HCT116 (cell line): ENCODE results near the gene IL17RD. TPM values are rescaled to one million over a fixed set of nuclear protein-coding genes. Genes with fewer than 3 reads are reported as not detected.
A peak's percentile ranks its signal among the peaks of the same experiment; 100 is the strongest.

Experiments used
- ATAC-seq: fragments of 200-7000 bp; cut with Tn5 transposase; 2 replicates; pipeline ENCODE4 v1.9.1; 2020; ENCODE audit warnings: mild to moderate bottlenecking, moderate library complexity
- BruUV-seq: library from RNA; stranded (reverse); fragments of 400-500 nt; replicated peaks from 2 replicates; lab custom pipeline; 2021; lab: Mats Ljungman, UMichigan
- CTCF ChIA-PET: fragments of 300-600 bp; sonication (Branson Sonifier 250); formaldehyde crosslinking; loops from one replicate; lab custom pipeline; 2021; ENCODE audit warnings: antibody characterized with exemption; lab: Charles Lee
- POLR2A ChIA-PET: fragments of 300-600, 350-600 bp; sonication (Branson Sonifier 250); formaldehyde crosslinking; loops from one replicate; lab custom pipeline; 2021; ENCODE audit warnings: antibody characterized with exemption; lab: Charles Lee
- RAD21 ChIA-PET, 2 experiments: fragments of 300-600 bp; sonication (Branson Sonifier 250); formaldehyde crosslinking; loops; one replicate each; lab custom pipeline; 2023; ENCODE audit warnings: low total read pairs in 2 of 2; ENCODE audit not compliant: uncharacterized antibody in 2 of 2, unreplicated experiment in 2 of 2, low non-redundant PET in 1 of 2; lab: Charles Lee
- DNase-seq: peaks from one replicate; pipeline ENCODE4 v3.0.0-alpha.2; 2010; ENCODE audit warnings: low read depth, low spot score
- H2AFZ ChIP-seq: fragments of 200-600 bp; shearing (Covaris generic), sonication (generic); 2 replicates; pipeline ENCODE4 v1.6.1; 2017; ENCODE audit warnings: low read depth, mixed run types, mixed read lengths, antibody characterized with exemption, low read length; ENCODE audit not compliant: poor library complexity, severe bottlenecking
- H3K27ac ChIP-seq: 2 replicates; pipeline ENCODE4 v1.5.1; 2012; ENCODE audit warnings: low read depth, low read length
- H3K27me3 ChIP-seq: fragments of 200-600 bp; sonication (generic); 2 replicates; pipeline ENCODE4 v1.6.1; 2016; ENCODE audit warnings: mixed run types, low read length, mixed read lengths; ENCODE audit not compliant: insufficient read depth
- H3K36me3 ChIP-seq, 2 experiments: fragments of 200-500 bp in 1 of 2; fragments of 200-600 bp in 1 of 2; sonication (Bioruptor generic) in 1 of 2; sonication (generic) in 1 of 2; 2 replicates each; pipeline versions ENCODE4 v1.5.1 to v1.6.1; 2014 to 2016; ENCODE audit warnings: low read length in 2 of 2, inconsistent platforms in 1 of 2, mixed read lengths in 1 of 2, mixed run types in 1 of 2; ENCODE audit not compliant: insufficient read depth in 2 of 2, control insufficient read depth in 1 of 2
- H3K4me1 ChIP-seq, 2 experiments: fragments of 200-600 bp in 1 of 2; sonication (generic) in 1 of 2; 2 replicates each; pipeline versions ENCODE4 v1.5.1 to v1.6.1; 2012 to 2017; ENCODE audit warnings: low read length in 2 of 2, inconsistent platforms in 1 of 2, mild to moderate bottlenecking in 1 of 2, mixed read lengths in 1 of 2, mixed run types in 1 of 2, moderate library complexity in 1 of 2; ENCODE audit not compliant: insufficient read depth in 2 of 2, control insufficient read depth in 1 of 2
- H3K4me2 ChIP-seq: fragments of 200-600 bp; sonication (generic); 2 replicates; pipeline ENCODE4 v1.6.1; 2017; ENCODE audit warnings: mixed run types, low read length, mixed read lengths
- H3K4me3 ChIP-seq, 2 experiments: fragments of 200-600 bp in 1 of 2; sonication (generic) in 1 of 2; replicated peaks in 1 of 2; 2 replicates each; pipeline ENCODE4 v1.5.1; 2011 to 2016; ENCODE audit warnings: low read length in 2 of 2, control low read depth in 1 of 2, low read depth in 1 of 2, mild to moderate bottlenecking in 1 of 2, mixed read lengths in 1 of 2, mixed run types in 1 of 2
- H3K79me2 ChIP-seq: fragments of 200-600 bp; sonication (generic); 2 replicates; pipeline ENCODE4 v1.6.1; 2017; ENCODE audit warnings: mild to moderate bottlenecking, mixed run types, low read length, moderate library complexity, mixed read lengths; ENCODE audit not compliant: insufficient read depth
- H3K9ac ChIP-seq: fragments of 200-600 bp; sonication (generic); 2 replicates; pipeline ENCODE4 v1.6.1; 2016; ENCODE audit warnings: low read length, mixed read lengths
- H3K9me2 ChIP-seq: fragments of 200-600 bp; sonication (generic), shearing (Covaris generic); 2 replicates; pipeline ENCODE4 v1.6.1; 2017; ENCODE audit warnings: mixed run types, mild to moderate bottlenecking, moderate library complexity; ENCODE audit not compliant: insufficient read depth
- H3K9me3 ChIP-seq, 2 experiments: fragments of 200-500 bp in 1 of 2; fragments of 200-600 bp in 1 of 2; sonication (Bioruptor generic) in 1 of 2; sonication (generic) in 1 of 2; 2 replicates each; pipeline ENCODE4 v1.6.1; 2014 to 2017; ENCODE audit warnings: low read length in 2 of 2, mixed read lengths in 2 of 2, inconsistent platforms in 1 of 2, low read depth in 1 of 2, mild to moderate bottlenecking in 1 of 2, mixed run types in 1 of 2, moderate library complexity in 1 of 2; ENCODE audit not compliant: control insufficient read depth in 1 of 2, insufficient read depth in 1 of 2
- H4K20me1 ChIP-seq: fragments of 200-600 bp; sonication (generic), shearing (Covaris generic); 2 replicates; pipeline ENCODE4 v1.6.1; 2017; ENCODE audit warnings: mixed run types, mild to moderate bottlenecking, moderate library complexity; ENCODE audit not compliant: insufficient read depth
- CBX3 ChIP-seq: IDR thresholded peaks from 2 replicates; pipeline ENCODE4 v1.6.1; 2012; ENCODE audit warnings: low read depth
- CEBPB ChIP-seq: IDR thresholded peaks from 2 replicates; pipeline ENCODE4 v1.6.1; 2012; ENCODE audit warnings: low read depth
- ELF1 ChIP-seq: IDR thresholded peaks from 2 replicates; pipeline ENCODE4 v1.6.1; 2012; ENCODE audit warnings: low read depth, borderline replicate concordance
- EZH2 ChIP-seq: fragments of 200-600 bp; sonication (generic); IDR thresholded peaks from 2 replicates; pipeline ENCODE4 v1.6.1; 2017; ENCODE audit warnings: antibody characterized with exemption, mixed run types
- FOSL1 ChIP-seq: IDR thresholded peaks from 2 replicates; pipeline ENCODE4 v1.6.1; 2012; ENCODE audit warnings: low read depth
- JUND ChIP-seq: IDR thresholded peaks from 2 replicates; pipeline ENCODE4 v1.6.1; 2012
- POLR2A ChIP-seq: IDR thresholded peaks from 2 replicates; pipeline ENCODE4 v1.7.0; 2011; ENCODE audit warnings: borderline replicate concordance; ENCODE audit not compliant: insufficient read depth, insufficient read length; ENCODE audit errors: extremely low read depth
- RAD21 ChIP-seq: IDR thresholded peaks from 2 replicates; pipeline ENCODE4 v1.6.1; 2012; ENCODE audit warnings: low read depth, mild to moderate bottlenecking
- REST ChIP-seq: IDR thresholded peaks from 2 replicates; pipeline ENCODE4 v1.6.1; 2012; ENCODE audit warnings: low read depth
- SIN3A ChIP-seq: IDR thresholded peaks from 2 replicates; pipeline ENCODE4 v1.6.1; 2012; ENCODE audit warnings: low read depth
- SRF ChIP-seq: IDR thresholded peaks from 2 replicates; pipeline ENCODE4 v1.6.1; 2012; ENCODE audit warnings: low read depth
- ZBTB33 ChIP-seq: IDR thresholded peaks from 2 replicates; pipeline ENCODE4 v1.6.1; 2011; ENCODE audit warnings: mild to moderate bottlenecking, low read length, moderate library complexity; ENCODE audit not compliant: insufficient replicate concordance; ENCODE audit errors: extremely low read depth
- ZNF274 ChIP-seq: fragments of 200-500 bp; sonication (Bioruptor generic); IDR thresholded peaks from 2 replicates; pipeline ENCODE4 v1.6.1; 2014; ENCODE audit warnings: mild to moderate bottlenecking, low read depth, low read length, inconsistent platforms
- intact Hi-C: fragments of 100-400 bp; cut with micrococcal nuclease; formaldehyde crosslinking; loops from 2 replicates; pipeline ENCODE4 v1.10.0; 2022
- total RNA-seq: library from RNA; stranded (reverse); gene quantifications from one replicate; pipeline ENCODE4 v1.2.1, GENCODE V29; 2021; ENCODE audit not compliant: unreplicated experiment
- TF ChIP-seq, protein P1 (sequence below): IDR thresholded peaks from 2 replicates; pipeline ENCODE4 v1.6.1; 2012
- TF ChIP-seq, protein P2 (sequence below), 3 experiments: fragments of 200-600 bp in 1 of 3; sonication (generic) in 1 of 3; IDR thresholded peaks in 2 of 3; conservative IDR thresholded peaks in 1 of 3; 2 replicates each; pipeline ENCODE4 v1.5.1; 2012 to 2017; ENCODE audit warnings: low read depth in 2 of 3, low read length in 2 of 3, antibody characterized with exemption in 1 of 3, borderline replicate concordance in 1 of 3, control low read depth in 1 of 3, mild to moderate bottlenecking in 1 of 3, mixed read lengths in 1 of 3, mixed run types in 1 of 3, moderate library complexity in 1 of 3; ENCODE audit not compliant: insufficient read depth in 1 of 3

Gene IL17RD
- total RNA-seq, 1 experiment from 2014 or later: 12.3 TPM

GRCh38 chr3:57179580-57180410, 14.6 kb upstream of the IL17RD start:
- POLR2A ChIA-PET: no interaction called here
- H3K4me3 ChIP-seq: no peak overlapping the region

More at GRCh38 chr3:57179580-57180410, 14.6 kb upstream of the IL17RD start:
- ChIA-PET CTCF (interaction anchor here (0.8 to 1.5 kb wide), 4 partner anchors 11 to 376 kb away, joined by 3 to 8 read pairs (median 3); partner anchors contain the start of gene PDE12), RAD21 (no interaction called here)
- H3K9me2 ChIP-seq: no peaks in the 10 kb centered on the region
- H3K4me2 ChIP-seq: no peak overlapping the region
- no peak overlapping the region for H2AFZ ChIP-seq
- H3K4me1 ChIP-seq: no peaks in the 10 kb centered on the region
- TF ChIP-seq, protein P1, sequence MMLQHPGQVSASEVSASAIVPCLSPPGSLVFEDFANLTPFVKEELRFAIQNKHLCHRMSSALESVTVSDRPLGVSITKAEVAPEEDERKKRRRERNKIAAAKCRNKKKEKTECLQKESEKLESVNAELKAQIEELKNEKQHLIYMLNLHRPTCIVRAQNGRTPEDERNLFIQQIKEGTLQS: no peak
- no peak for TF ChIP-seq FOSL1
- TF ChIP-seq REST: no peak
- TF ChIP-seq JUND: no peak
- no peak for TF ChIP-seq CEBPB
- TF ChIP-seq, protein P2, sequence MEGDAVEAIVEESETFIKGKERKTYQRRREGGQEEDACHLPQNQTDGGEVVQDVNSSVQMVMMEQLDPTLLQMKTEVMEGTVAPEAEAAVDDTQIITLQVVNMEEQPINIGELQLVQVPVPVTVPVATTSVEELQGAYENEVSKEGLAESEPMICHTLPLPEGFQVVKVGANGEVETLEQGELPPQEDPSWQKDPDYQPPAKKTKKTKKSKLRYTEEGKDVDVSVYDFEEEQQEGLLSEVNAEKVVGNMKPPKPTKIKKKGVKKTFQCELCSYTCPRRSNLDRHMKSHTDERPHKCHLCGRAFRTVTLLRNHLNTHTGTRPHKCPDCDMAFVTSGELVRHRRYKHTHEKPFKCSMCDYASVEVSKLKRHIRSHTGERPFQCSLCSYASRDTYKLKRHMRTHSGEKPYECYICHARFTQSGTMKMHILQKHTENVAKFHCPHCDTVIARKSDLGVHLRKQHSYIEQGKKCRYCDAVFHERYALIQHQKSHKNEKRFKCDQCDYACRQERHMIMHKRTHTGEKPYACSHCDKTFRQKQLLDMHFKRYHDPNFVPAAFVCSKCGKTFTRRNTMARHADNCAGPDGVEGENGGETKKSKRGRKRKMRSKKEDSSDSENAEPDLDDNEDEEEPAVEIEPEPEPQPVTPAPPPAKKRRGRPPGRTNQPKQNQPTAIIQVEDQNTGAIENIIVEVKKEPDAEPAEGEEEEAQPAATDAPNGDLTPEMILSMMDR (IDR thresholded peaks at IDR 0.05 in 2 of 3, conservative IDR thresholded peaks at IDR 0.05 in 1 of 3; ENCODE audit: borderline replicate concordance in 1 of 3, insufficient read depth in 1 of 3, low read depth in 2 of 3, low read length in 2 of 3): peak; percentile 42 to 52 (median 43); a peak in 5 of 6 replicates
- no peak for TF ChIP-seq POLR2A
- TF ChIP-seq ZBTB33: no peak
- no peak for TF ChIP-seq ELF1
- no peak for TF ChIP-seq SIN3A
- no peak for TF ChIP-seq EZH2
- TF ChIP-seq RAD21: peak; percentile 76
- no peak for TF ChIP-seq ZNF274
- TF ChIP-seq SRF: no peak
- no peak for TF ChIP-seq CBX3
- no peaks in the 10 kb centered on the region; a peak in 1 of 4 replicates for H3K9me3 ChIP-seq
- H3K9ac ChIP-seq: no peak overlapping the region
- ATAC-seq (peak; percentile 82), DNase-seq (no peak)
- H4K20me1 ChIP-seq: no peaks in the 10 kb centered on the region
- no peaks in the 10 kb centered on the region for H3K27me3 ChIP-seq
- no peak overlapping the region for H3K27ac ChIP-seq
- intact Hi-C loops: loop anchor here (10.0 kb wide), 2 partner anchors 405 to 675 kb away; no protein-coding TSS in a partner anchor
- no TSS peak for BruUV-seq
- H3K79me2 ChIP-seq: no peaks in the 10 kb centered on the region
- no peaks in the 10 kb centered on the region for H3K36me3 ChIP-seq
